ENCODE results near the gene GZF1.

GRCh38 chr20:23414526-23415188 lies 52.7 kb downstream of the GZF1 start:
- TF ChIP-seq CHD2 (IDR thresholded peaks at IDR 0.05; ENCODE audit: low read length, partially characterized antibody) (no peak), NFIC (IDR thresholded peaks at IDR 0.05; ENCODE audit: borderline replicate concordance) (no peak), RAD21 (IDR thresholded peaks at IDR 0.05; ENCODE audit: low read length) (no peak), CTCF (IDR thresholded peaks at IDR 0.05) (no peak), RFX5 (IDR thresholded peaks at IDR 0.05; ENCODE audit: low read length) (no peak), ZBTB33 (IDR thresholded peaks at IDR 0.05; ENCODE audit: borderline replicate concordance, low read depth) (no peak), USF2 (IDR thresholded peaks at IDR 0.05; ENCODE audit: borderline replicate concordance, low read depth, low read length) (no peak), YY1 (IDR thresholded peaks at IDR 0.05; ENCODE audit: low read depth) (no peak)

Measured in SK-N-SH (cell line).